GM21526 (cell line): ENCODE measurements around the gene AHCTF1.
"Not testable (repeated sequence)": the region's sequence is repeated elsewhere in the genome, so short reads cannot be mapped to it uniquely, and the experiment has no call there.

Experiments
- ATAC-seq: cut with Tn5 transposase; IDR thresholded peaks from one replicate; pipeline ENCODE4 v1.9.1; 2021; ENCODE audit warnings: moderate library complexity; ENCODE audit not compliant: unreplicated experiment, low FRiP score

The AHCTF1 gene

GRCh38 chr1:246843876-246844275 lies 87.9 kb downstream of the AHCTF1 start:
- ATAC-seq: no peak

- ATAC-seq: not testable (repeated sequence)
Measured at GRCh38 chr1:246840761-246841160, 91.0 kb downstream of the AHCTF1 start.

GRCh38 chr1:246838118-246838456 lies 93.7 kb downstream of the AHCTF1 start:
- no peak for ATAC-seq

- no peak for ATAC-seq
Measured at GRCh38 chr1:246837418-246838117, 94.2 kb downstream of the AHCTF1 start.

- ATAC-seq: no peak
Measured at GRCh38 chr1:246836209-246836966, 95.4 kb downstream of the AHCTF1 start.

- no peak for ATAC-seq
Measured at GRCh38 chr1:246831543-246831942, 100.2 kb downstream of the AHCTF1 start.

GRCh38 chr1:246828818-246829217 lies 102.9 kb downstream of the AHCTF1 start:
- ATAC-seq: no peak

GRCh38 chr1:246827396-246827795 lies 104.4 kb downstream of the AHCTF1 start:
- no peak for ATAC-seq

- no peak for ATAC-seq
Measured at GRCh38 chr1:246825557-246826175, 106.1 kb downstream of the AHCTF1 start.

- ATAC-seq: no peak
Measured at GRCh38 chr1:246824541-246824940, 107.2 kb downstream of the AHCTF1 start.

- not testable (repeated sequence) for ATAC-seq
Measured at GRCh38 chr1:246822154-246822553, 109.6 kb downstream of the AHCTF1 start.

GRCh38 chr1:246820666-246821065 lies 111.1 kb downstream of the AHCTF1 start:
- ATAC-seq: no peak

GRCh38 chr1:246817778-246818177 lies 114.0 kb downstream of the AHCTF1 start:
- ATAC-seq: not testable (repeated sequence)

GRCh38 chr1:246815693-246816270 lies 116.0 kb downstream of the AHCTF1 start:
- no peak for ATAC-seq

GRCh38 chr1:246814890-246815289 lies 116.9 kb downstream of the AHCTF1 start:
- no peak for ATAC-seq

- ATAC-seq: not testable (repeated sequence)
Measured at GRCh38 chr1:246813325-246813724, 118.4 kb downstream of the AHCTF1 start.

GRCh38 chr1:246811985-246812384 lies 119.8 kb downstream of the AHCTF1 start:
- no peak for ATAC-seq

- ATAC-seq: no peak
Measured at GRCh38 chr1:246809473-246809872, 122.3 kb downstream of the AHCTF1 start.

- no peak for ATAC-seq
Measured at GRCh38 chr1:246805135-246805716, 126.5 kb downstream of the AHCTF1 start.

- ATAC-seq: no peak
Measured at GRCh38 chr1:246803883-246804282, 127.9 kb downstream of the AHCTF1 start.

GRCh38 chr1:246803373-246803772 lies 128.4 kb downstream of the AHCTF1 start:
- no peak for ATAC-seq
